ENCODE results near the gene YBEY.

YBEY gene

DNA sequence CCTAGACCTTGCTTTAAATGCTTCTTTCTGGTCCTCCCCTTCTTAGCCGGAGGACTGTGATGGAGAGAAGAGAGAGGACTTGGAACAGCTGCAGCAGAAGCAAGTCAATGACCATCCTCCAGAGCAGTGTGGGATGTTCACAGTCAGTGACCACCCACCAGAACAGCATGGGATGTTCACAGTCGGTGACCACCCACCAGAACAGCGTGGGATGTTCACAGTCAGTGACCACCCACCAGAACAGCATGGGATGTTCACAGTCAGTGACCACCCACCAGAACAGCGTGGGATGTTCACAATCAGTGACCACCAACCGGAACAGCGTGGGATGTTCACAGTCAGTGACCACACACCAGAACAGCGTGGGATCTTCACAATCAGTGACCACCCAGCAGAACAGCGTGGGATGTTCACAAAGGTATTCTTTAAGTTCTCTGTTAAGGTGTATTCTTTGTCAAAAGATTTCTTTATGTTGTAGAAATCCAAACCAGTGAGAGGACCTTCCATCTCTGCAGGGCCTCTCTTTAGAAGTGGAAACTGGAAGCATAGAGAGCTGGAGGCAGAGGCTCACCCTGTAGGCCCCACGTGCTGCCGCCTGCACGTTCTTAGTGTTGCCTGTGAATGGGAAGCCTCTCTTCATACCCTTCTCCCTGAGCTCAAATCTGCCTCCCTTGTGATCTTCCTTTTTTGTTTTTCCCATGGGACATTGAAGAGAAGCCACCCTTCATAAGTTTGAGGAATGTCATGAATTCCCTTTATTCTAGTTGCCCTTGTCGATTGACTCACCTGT, 48.4 kb downstream of the YBEY start:
- no peak overlapping the region for H2AK5ac ChIP-seq (ENCODE audit: low read length, severe bottlenecking)
- H3K4me2 ChIP-seq (ENCODE audit: low read length, poor library complexity, severe bottlenecking): no peak overlapping the region
- no peak overlapping the region for H4K91ac ChIP-seq (ENCODE audit: low read length)
- no peak overlapping the region for H3K4me3 ChIP-seq (ENCODE audit: insufficient read depth in 1 of 2, low read depth in 1 of 2, low read length in 2 of 2)
- no peak overlapping the region for H3K23ac ChIP-seq (ENCODE audit: low read length in 2 of 2)
- DNase-seq: no peak
- no peaks in the 10 kb centered on the region for H3K9me3 ChIP-seq (ENCODE audit: control insufficient read depth, low read length)
- no peak overlapping the region for H4K8ac ChIP-seq (ENCODE audit: low read length)
- no peak overlapping the region for H3K27ac ChIP-seq (ENCODE audit: low read length, poor library complexity, severe bottlenecking)
- no peaks in the 10 kb centered on the region for H3K27me3 ChIP-seq (ENCODE audit: control insufficient read depth in 1 of 2, insufficient read depth in 1 of 2, low read length in 2 of 2)
- H3K14ac ChIP-seq (ENCODE audit: low read length in 2 of 2): no peak overlapping the region
- no peaks in the 10 kb centered on the region for H3K4me1 ChIP-seq (ENCODE audit: control insufficient read depth, insufficient read depth, low read depth, low read length)
- H3K36me3 ChIP-seq (ENCODE audit: control insufficient read depth in 1 of 2, insufficient read depth in 2 of 2, low read depth in 1 of 2, low read length in 2 of 2): peaks cover 38 to 71% of the 10 kb centered on the region in 2 experiments
- WGBS: 93% methylated on average over 12 of the region's 12 CpGs
- H2BK120ac ChIP-seq (ENCODE audit: low read depth, low read length): no peak overlapping the region
- H3K4ac ChIP-seq (ENCODE audit: low read depth in 1 of 2, low read length in 2 of 2): no peak overlapping the region
- H3K18ac ChIP-seq (ENCODE audit: low read depth in 1 of 2, low read length in 2 of 2): no peak overlapping the region
- no peak overlapping the region for H2BK15ac ChIP-seq (ENCODE audit: low read depth, poor library complexity, severe bottlenecking)
- no peak overlapping the region for H2BK5ac ChIP-seq (ENCODE audit: low read depth, low read length, poor library complexity, severe bottlenecking)
- peaks cover 39% of the 10 kb centered on the region for H3K79me1 ChIP-seq (replicated peaks; ENCODE audit: low read length, poor library complexity, severe bottlenecking)
- no peak overlapping the region for H3K9ac ChIP-seq (ENCODE audit: low read length)
- H2BK12ac ChIP-seq (ENCODE audit: low read length in 2 of 2): no peak overlapping the region
- no peak overlapping the region for H2AFZ ChIP-seq (ENCODE audit: low read depth, low read length)

GRCh38 chr21:46336603-46337002, 50.5 kb downstream of the YBEY start:
- H2BK120ac ChIP-seq (ENCODE audit: low read depth, low read length): no peak overlapping the region
- no peak for DNase-seq
- no peaks in the 10 kb centered on the region for H3K27me3 ChIP-seq (ENCODE audit: control insufficient read depth in 1 of 2, insufficient read depth in 1 of 2, low read length in 2 of 2)
- 93% methylated on average over 1 of the region's 3 CpGs for WGBS
- H4K8ac ChIP-seq (ENCODE audit: low read length): no peak overlapping the region
- no peak overlapping the region for H2BK5ac ChIP-seq (ENCODE audit: low read depth, low read length, poor library complexity, severe bottlenecking)
- no peak overlapping the region for H2AFZ ChIP-seq (ENCODE audit: low read depth, low read length)
- H3K4me2 ChIP-seq (ENCODE audit: low read length, poor library complexity, severe bottlenecking): no peak overlapping the region
- no peak overlapping the region for H3K9ac ChIP-seq (ENCODE audit: low read length)
- H3K79me1 ChIP-seq (replicated peaks; ENCODE audit: low read length, poor library complexity, severe bottlenecking): peaks cover 39% of the 10 kb centered on the region
- H2BK12ac ChIP-seq (ENCODE audit: low read length in 2 of 2): no peak overlapping the region
- peaks cover 41 to 63% of the 10 kb centered on the region in 2 experiments for H3K36me3 ChIP-seq (ENCODE audit: control insufficient read depth in 1 of 2, insufficient read depth in 2 of 2, low read depth in 1 of 2, low read length in 2 of 2)
- H4K91ac ChIP-seq (ENCODE audit: low read length): no peak overlapping the region
- no peak overlapping the region for H3K27ac ChIP-seq (ENCODE audit: low read length, poor library complexity, severe bottlenecking)
- no peak overlapping the region for H2BK15ac ChIP-seq (ENCODE audit: low read depth, poor library complexity, severe bottlenecking)
- no peak overlapping the region for H3K18ac ChIP-seq (ENCODE audit: low read depth in 1 of 2, low read length in 2 of 2)
- no peak overlapping the region for H3K14ac ChIP-seq (ENCODE audit: low read length in 2 of 2)
- no peak overlapping the region for H3K23ac ChIP-seq (ENCODE audit: low read length in 2 of 2)
- H3K4me3 ChIP-seq (ENCODE audit: insufficient read depth in 1 of 2, low read depth in 1 of 2, low read length in 2 of 2): no peak overlapping the region
- H3K4me1 ChIP-seq (ENCODE audit: control insufficient read depth, insufficient read depth, low read depth, low read length): no peaks in the 10 kb centered on the region
- H3K4ac ChIP-seq (ENCODE audit: low read depth in 1 of 2, low read length in 2 of 2): no peak overlapping the region
- H3K9me3 ChIP-seq (ENCODE audit: control insufficient read depth, low read length): no peaks in the 10 kb centered on the region
- H2AK5ac ChIP-seq (ENCODE audit: low read length, severe bottlenecking): no peak overlapping the region

DNA sequence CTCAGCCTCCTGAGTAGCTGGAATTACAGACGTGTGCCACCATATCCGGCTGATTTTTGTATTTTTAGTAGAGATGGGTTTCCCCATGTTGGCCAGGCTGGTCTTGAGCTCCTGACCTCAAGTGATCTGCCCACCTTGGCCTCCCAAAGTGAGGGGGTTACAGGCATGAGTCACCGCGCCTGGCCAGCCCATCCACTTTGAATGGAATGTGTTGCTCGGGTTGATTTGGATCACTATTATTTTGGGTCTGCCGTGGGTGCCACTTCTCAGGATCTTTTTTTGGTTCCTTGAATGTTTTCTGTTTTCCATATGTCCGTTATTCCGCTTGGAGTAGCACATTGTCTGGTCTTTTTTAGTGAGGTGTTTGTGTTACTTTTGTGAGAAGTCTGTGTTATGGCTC, 54.9 kb downstream of the YBEY start:
- WGBS: 91% methylated on average over 8 of the region's 8 CpGs
- DNase-seq: no peak
- no peak overlapping the region for H3K18ac ChIP-seq (ENCODE audit: low read depth in 1 of 2, low read length in 2 of 2)
- no peaks in the 10 kb centered on the region for H3K9me3 ChIP-seq (ENCODE audit: control insufficient read depth, low read length)
- no peak overlapping the region for H3K27ac ChIP-seq (ENCODE audit: low read length, poor library complexity, severe bottlenecking)
- no peak overlapping the region for H3K14ac ChIP-seq (ENCODE audit: low read length in 2 of 2)
- no peak overlapping the region for H2BK15ac ChIP-seq (ENCODE audit: low read depth, poor library complexity, severe bottlenecking)
- H3K9ac ChIP-seq (ENCODE audit: low read length): no peak overlapping the region
- H2BK12ac ChIP-seq (ENCODE audit: low read length in 2 of 2): no peak overlapping the region
- H2BK120ac ChIP-seq (ENCODE audit: low read depth, low read length): no peak overlapping the region
- no peak overlapping the region for H3K4me3 ChIP-seq (ENCODE audit: insufficient read depth in 1 of 2, low read depth in 1 of 2, low read length in 2 of 2)
- no peaks in the 10 kb centered on the region for H3K27me3 ChIP-seq (ENCODE audit: control insufficient read depth in 1 of 2, insufficient read depth in 1 of 2, low read length in 2 of 2)
- H4K8ac ChIP-seq (ENCODE audit: low read length): no peak overlapping the region
- no peak overlapping the region for H2BK5ac ChIP-seq (ENCODE audit: low read depth, low read length, poor library complexity, severe bottlenecking)
- H4K91ac ChIP-seq (ENCODE audit: low read length): no peak overlapping the region
- no peak overlapping the region for H3K23ac ChIP-seq (ENCODE audit: low read length in 2 of 2)
- H2AFZ ChIP-seq (ENCODE audit: low read depth, low read length): no peak overlapping the region
- H3K79me1 ChIP-seq (replicated peaks; ENCODE audit: low read length, poor library complexity, severe bottlenecking): peaks cover 50% of the 10 kb centered on the region
- peaks cover 41 to 53% of the 10 kb centered on the region in 2 experiments for H3K36me3 ChIP-seq (ENCODE audit: control insufficient read depth in 1 of 2, insufficient read depth in 2 of 2, low read depth in 1 of 2, low read length in 2 of 2)
- no peak overlapping the region for H3K4me2 ChIP-seq (ENCODE audit: low read length, poor library complexity, severe bottlenecking)
- peaks cover 2% of the 10 kb centered on the region for H3K4me1 ChIP-seq (ENCODE audit: control insufficient read depth, insufficient read depth, low read depth, low read length)
- no peak overlapping the region for H3K4ac ChIP-seq (ENCODE audit: low read depth in 1 of 2, low read length in 2 of 2)
- no peak overlapping the region for H2AK5ac ChIP-seq (ENCODE audit: low read length, severe bottlenecking)

DNA sequence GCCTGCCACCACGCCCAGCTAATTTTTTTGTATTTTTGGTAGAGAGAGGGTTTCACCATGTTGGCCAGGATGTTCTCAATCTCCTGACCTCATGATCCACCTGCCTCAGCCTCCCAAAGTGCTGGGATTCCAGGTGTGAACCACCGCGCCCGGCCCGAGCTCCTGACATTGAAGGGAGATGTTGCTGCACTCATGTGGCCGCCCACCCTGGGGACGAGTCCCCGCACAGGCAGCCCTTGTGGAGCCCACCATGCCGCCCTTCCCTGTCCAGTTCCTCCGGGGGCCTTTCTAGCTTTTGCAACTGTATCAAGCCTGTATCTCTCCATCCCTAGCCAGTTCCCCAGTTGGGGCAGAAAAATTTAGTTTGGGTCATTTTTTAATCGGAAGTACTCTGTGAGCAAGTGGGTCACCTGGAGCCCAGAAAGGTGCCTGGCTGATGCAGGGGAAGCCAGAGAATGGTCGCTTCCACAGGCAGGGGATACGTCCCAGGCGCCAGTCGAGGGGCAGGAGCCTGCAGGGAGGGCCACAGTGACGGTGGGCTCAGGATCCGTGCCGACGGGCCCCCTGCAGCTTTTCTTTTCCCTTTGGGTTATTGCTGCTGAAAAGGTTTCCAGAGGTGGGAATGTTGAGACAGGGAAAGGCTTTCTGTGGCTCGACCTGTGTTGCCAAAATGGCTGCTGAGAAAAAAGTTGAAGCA, 58.2 kb downstream of the YBEY start:
- no peak overlapping the region for H3K4me2 ChIP-seq (ENCODE audit: low read length, poor library complexity, severe bottlenecking)
- H3K27ac ChIP-seq (ENCODE audit: low read length, poor library complexity, severe bottlenecking): no peak overlapping the region
- no peak overlapping the region for H4K8ac ChIP-seq (ENCODE audit: low read length)
- no peak overlapping the region for H2AK5ac ChIP-seq (ENCODE audit: low read length, severe bottlenecking)
- H3K4me3 ChIP-seq (ENCODE audit: insufficient read depth in 1 of 2, low read depth in 1 of 2, low read length in 2 of 2): no peak overlapping the region
- no peak for DNase-seq
- peak overlapping the region; percentile 20 for H4K91ac ChIP-seq (ENCODE audit: low read length)
- no peaks in the 10 kb centered on the region for H3K9me3 ChIP-seq (ENCODE audit: control insufficient read depth, low read length)
- H3K36me3 ChIP-seq (ENCODE audit: control insufficient read depth in 1 of 2, insufficient read depth in 2 of 2, low read depth in 1 of 2, low read length in 2 of 2): peaks cover 46 to 54% of the 10 kb centered on the region in 2 experiments
- no peak overlapping the region for H2BK120ac ChIP-seq (ENCODE audit: low read depth, low read length)
- H3K18ac ChIP-seq (ENCODE audit: low read depth in 1 of 2, low read length in 2 of 2): no peak overlapping the region
- no peak overlapping the region for H2BK5ac ChIP-seq (ENCODE audit: low read depth, low read length, poor library complexity, severe bottlenecking)
- H3K79me1 ChIP-seq (replicated peaks; ENCODE audit: low read length, poor library complexity, severe bottlenecking): peaks cover 55% of the 10 kb centered on the region
- H3K9ac ChIP-seq (ENCODE audit: low read length): no peak overlapping the region
- no peak overlapping the region for H2BK15ac ChIP-seq (ENCODE audit: low read depth, poor library complexity, severe bottlenecking)
- H3K14ac ChIP-seq (ENCODE audit: low read length in 2 of 2): peak overlapping the region in 1 of 2 experiments; percentile 50
- no peak overlapping the region for H3K23ac ChIP-seq (ENCODE audit: low read length in 2 of 2)
- no peak overlapping the region for H2AFZ ChIP-seq (ENCODE audit: low read depth, low read length)
- no peak overlapping the region for H2BK12ac ChIP-seq (ENCODE audit: low read length in 2 of 2)
- peaks cover 6% of the 10 kb centered on the region for H3K4me1 ChIP-seq (ENCODE audit: control insufficient read depth, insufficient read depth, low read depth, low read length)
- 98% methylated on average over 18 of the region's 20 CpGs for WGBS
- no peaks in the 10 kb centered on the region for H3K27me3 ChIP-seq (ENCODE audit: control insufficient read depth in 1 of 2, insufficient read depth in 1 of 2, low read length in 2 of 2)
- no peak overlapping the region for H3K4ac ChIP-seq (ENCODE audit: low read depth in 1 of 2, low read length in 2 of 2)
